Measurements from ENCODE around the gene SYCP2. TPM values are rescaled to one million over a fixed set of nuclear protein-coding genes. Genes with fewer than 3 reads are reported as not detected.

Gene SYCP2
- total and polyA plus RNA-seq, 11 donors: 0.59 to 2.6 (median 1.1) TPM

DNA sequence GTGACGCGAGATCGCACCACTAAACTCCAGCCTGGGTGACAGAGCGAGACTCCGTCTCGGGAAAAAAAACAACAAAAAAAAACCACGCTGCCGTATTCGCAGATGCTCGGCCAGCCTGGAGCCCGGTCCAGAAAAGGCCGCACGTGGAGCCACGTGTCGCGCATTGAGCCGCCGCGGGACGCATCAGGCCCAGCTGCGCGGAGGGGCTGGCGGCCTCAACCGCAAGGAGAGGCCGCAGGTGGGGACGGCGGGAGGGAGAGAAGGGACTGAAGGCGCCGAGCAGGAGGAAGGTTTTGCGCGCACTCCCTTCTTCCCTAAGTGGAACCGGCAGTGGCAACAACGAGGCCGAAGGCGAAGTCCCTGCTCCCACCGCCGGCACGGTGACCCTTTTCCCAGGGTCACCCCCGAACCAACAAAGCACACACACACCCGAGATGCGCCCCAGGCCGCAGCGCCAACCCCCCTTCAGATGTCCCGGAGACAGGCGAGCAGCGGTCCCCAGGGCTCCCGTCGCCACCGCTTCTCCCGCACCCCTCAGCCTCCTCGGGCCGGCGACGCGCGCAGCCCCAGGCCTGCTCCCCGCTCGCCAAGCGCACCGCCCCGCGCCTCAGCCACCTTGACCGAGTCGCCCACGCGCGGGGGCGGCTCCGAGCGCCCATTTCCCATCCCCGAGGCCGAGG, 681 bp downstream of the SYCP2 start:
- DNase-seq (peak in 2 of 5 donors; percentile 29 to 60), ATAC-seq (peak in 1 of 4 donors; percentile 4)
- Histone ChIP-seq H3K9me3 (no peaks in the 10 kb centered on the region), H3K27ac (peak overlapping the region in 2 of 12 donors; percentile 84 to 91), H3K36me3 (peaks cover 0 to 5% (median 0%) of the 10 kb centered on the region in 9 donors), H3K4me3 (peak overlapping the region in 11 of 12 donors; percentile 66 to 87 (median 75)), H3K27me3 (no peaks in the 10 kb centered on the region), H3K4me1 (peaks cover 0 to 35% (median 22%) of the 10 kb centered on the region in 12 donors)
- 82 to 87% (median 85%) methylated on average over 72 of the region's 72 CpGs for WGBS, 4 donors
- intact Hi-C loops (cut with DNase I): loop anchor here in 1 of 10 donors (10.0 kb wide), 1 partner anchor 148 kb away; no protein-coding TSS in a partner anchor
- TF ChIP-seq POLR2A (IDR thresholded peaks at IDR 0.05) (no peak), CTCF (IDR thresholded peaks at IDR 0.05) (no peak)

DNA sequence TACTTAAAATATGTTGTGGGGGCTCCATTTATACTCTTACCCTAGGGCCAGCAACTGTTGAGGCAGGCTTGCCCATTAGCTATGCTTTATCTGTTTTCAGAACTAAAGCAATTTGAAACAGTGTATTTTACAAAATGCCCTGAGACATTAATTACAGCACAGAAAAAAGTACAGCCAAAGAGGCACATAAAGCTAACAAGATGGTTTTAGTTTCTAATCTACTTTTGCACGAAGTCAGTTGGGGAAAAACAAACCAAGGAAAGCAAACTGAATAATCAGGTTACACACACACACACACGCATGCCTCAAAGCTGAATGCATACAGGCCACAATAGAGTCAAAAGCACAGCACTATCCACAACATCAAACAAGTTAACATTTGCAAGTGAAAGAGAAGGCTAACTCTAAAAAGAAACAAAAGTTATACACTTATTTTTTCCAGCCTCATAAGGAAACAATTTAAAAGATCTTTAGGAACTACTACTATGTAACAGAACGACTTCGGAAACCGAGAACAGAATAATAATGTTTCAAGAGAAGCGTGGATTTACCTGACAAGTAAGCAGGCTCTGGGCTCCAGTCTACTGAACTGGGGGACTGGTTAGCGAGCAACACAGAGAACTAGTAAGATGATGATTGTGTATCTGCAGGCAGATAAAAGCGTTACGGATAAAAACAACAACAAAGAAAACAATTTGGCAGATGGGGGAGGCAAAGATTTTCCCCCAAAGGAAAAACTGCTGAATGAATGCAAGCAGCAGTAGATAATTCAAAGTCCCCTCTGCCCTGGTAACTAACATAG, 1.7 kb downstream of the SYCP2 start:
- ATAC-seq: no peak

DNA sequence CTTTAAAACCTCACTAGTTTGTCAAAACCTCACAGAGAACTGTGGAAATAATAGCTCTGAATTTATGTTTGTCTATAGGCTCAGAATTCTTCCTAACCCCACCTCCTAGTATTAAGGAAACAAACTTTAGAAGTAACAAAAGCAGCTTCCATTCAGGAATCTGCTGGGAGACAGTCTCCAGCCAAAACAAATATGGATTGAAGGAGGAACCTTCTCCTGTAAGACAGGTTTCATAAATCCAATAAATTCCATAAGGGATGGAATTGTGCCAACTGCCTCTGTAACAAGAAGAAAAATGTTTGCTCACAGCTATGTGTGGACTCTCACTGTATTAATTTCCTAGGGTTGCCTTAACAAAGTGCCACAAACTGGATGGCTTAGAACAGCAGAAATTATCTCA, 7.5 kb downstream of the SYCP2 start:
- ATAC-seq (no peak), DNase-seq (no peak)
- Histone ChIP-seq H3K4me3 (no peak overlapping the region), H3K4me1 (no peaks in the 10 kb centered on the region), H3K36me3 (no peaks in the 10 kb centered on the region), H3K9me3 (no peaks in the 10 kb centered on the region), H3K27me3 (no peaks in the 10 kb centered on the region), H3K27ac (no peak overlapping the region)
- intact Hi-C loops (cut with DNase I): no loop called here
- TF ChIP-seq CTCF (IDR thresholded peaks at IDR 0.05) (no peak), POLR2A (IDR thresholded peaks at IDR 0.05) (no peak)

More for the DNA sequence above, 1.7 kb downstream of the SYCP2 start:
- Histone ChIP-seq H3K9me3 (no peaks in the 10 kb centered on the region), H3K36me3 (peaks cover 0 to 5% (median 0%) of the 10 kb centered on the region in 9 donors), H3K4me1 (peaks cover 0 to 25% (median 11%) of the 10 kb centered on the region in 12 donors), H3K27ac (no peak overlapping the region), H3K4me3 (no peak overlapping the region), H3K27me3 (no peaks in the 10 kb centered on the region)
- intact Hi-C loops (cut with DNase I): loop anchor here in 1 of 10 donors (10.0 kb wide), 1 partner anchor 147 kb away; no protein-coding TSS in a partner anchor
- WGBS, 4 donors: 91 to 93% (median 92%) methylated on average over 9 of the region's 9 CpGs
- no peak for TF ChIP-seq POLR2A (IDR thresholded peaks at IDR 0.05)
- TF ChIP-seq CTCF (IDR thresholded peaks at IDR 0.05): no peak
- no peak for DNase-seq

DNA sequence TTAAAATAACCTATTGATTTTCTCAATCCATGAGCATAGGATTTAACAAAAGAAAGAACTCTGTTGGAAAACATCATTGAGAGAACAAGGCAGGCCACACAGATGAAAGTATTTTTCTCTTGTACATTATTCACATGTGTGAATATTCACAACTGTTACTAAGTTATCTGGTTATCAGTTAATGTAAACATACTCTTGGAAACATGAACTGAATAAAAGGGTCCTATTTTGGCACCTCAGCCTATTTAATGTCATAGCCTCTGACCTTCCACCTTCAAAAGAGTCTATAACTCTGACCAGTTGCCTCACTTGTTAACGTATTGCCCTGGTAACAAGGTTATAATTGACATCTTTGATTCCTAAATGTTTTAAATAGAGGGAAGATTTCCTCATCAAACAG, 8.1 kb downstream of the SYCP2 start:
- no peak for DNase-seq
- Histone ChIP-seq H3K9me3 (no peaks in the 10 kb centered on the region), H3K4me1 (no peaks in the 10 kb centered on the region), H3K27ac (no peak overlapping the region), H3K4me3 (no peak overlapping the region), H3K36me3 (no peaks in the 10 kb centered on the region), H3K27me3 (no peaks in the 10 kb centered on the region)
- no peak for TF ChIP-seq CTCF (IDR thresholded peaks at IDR 0.05)
- no peak for TF ChIP-seq POLR2A (IDR thresholded peaks at IDR 0.05)
- no peak for ATAC-seq
- intact Hi-C loops (cut with DNase I): no loop called here
- WGBS, 4 donors: 93 to 99% (median 95%) methylated on average over 1 of the region's 1 CpG

All from heart left ventricle (tissue), 16 donors.